OCI-LY3 (cell line): ENCODE results near the gene INTS6.
"Not testable (repeated sequence)": the region's sequence is repeated elsewhere in the genome, so short reads cannot be mapped to it uniquely, and the experiment has no call there.

ENCODE experiments used
- H2AFZ ChIP-seq: fragments of 200-600, 300-600 bp; shearing (Covaris generic); 2 replicates; pipeline ENCODE4 v1.6.0; 2014; ENCODE audit warnings: antibody characterized with exemption, low read depth, low read length
- H3K27ac ChIP-seq: fragments of 200-600, 300-600 bp; sonication (generic); 2 replicates; pipeline ENCODE4 v1.5.1; 2014; ENCODE audit warnings: mild to moderate bottlenecking, low read length, moderate library complexity, mixed read lengths
- H3K27me3 ChIP-seq: fragments of 200-600, 300-600 bp; sonication (generic); 2 replicates; pipeline ENCODE4 v1.6.1; 2014; ENCODE audit warnings: low read depth, low read length, mixed read lengths
- H3K36me3 ChIP-seq: fragments of 200-600, 300-600 bp; sonication (generic); replicated peaks from 2 replicates; pipeline ENCODE3; 2014; ENCODE audit warnings: low read depth, low read length, mixed read lengths
- H3K4me1 ChIP-seq: fragments of 300-600, 200-600 bp; sonication (generic); 2 replicates; pipeline ENCODE4 v1.6.1; 2014; ENCODE audit warnings: low read length, mixed read lengths
- H3K4me2 ChIP-seq: fragments of 200-600, 300-600 bp; sonication (generic); 2 replicates; pipeline ENCODE4 v1.6.1; 2014; ENCODE audit warnings: low read length, mixed read lengths
- H3K4me3 ChIP-seq: fragments of 300-600, 200-600 bp; sonication (generic); 2 replicates; pipeline ENCODE4 v1.5.1; 2014; ENCODE audit warnings: antibody characterized with exemption, mild to moderate bottlenecking, low read length, moderate library complexity
- H3K79me2 ChIP-seq: fragments of 300-600, 200-600 bp; shearing (Covaris generic); 2 replicates; pipeline ENCODE4 v1.6.1; 2014; ENCODE audit warnings: mild to moderate bottlenecking, low read length, mixed read lengths
- H3K9ac ChIP-seq: fragments of 300-600, 200-600 bp; shearing (Covaris generic); 2 replicates; pipeline ENCODE4 v1.6.0; 2014; ENCODE audit warnings: mild to moderate bottlenecking, low read length, moderate library complexity
- H3K9me3 ChIP-seq: fragments of 200-600, 300-600 bp; shearing (Covaris generic); 2 replicates; pipeline ENCODE4 v1.6.1; 2014; ENCODE audit warnings: low read length, mixed read lengths; ENCODE audit not compliant: insufficient read depth
- H4K20me1 ChIP-seq: fragments of 200-600, 300-600 bp; sonication (generic); 2 replicates; pipeline ENCODE4 v1.6.1; 2016; ENCODE audit warnings: low read length, mixed read lengths; ENCODE audit not compliant: insufficient read depth
- CTCF ChIP-seq: fragments of 200-600, 300-600 bp; sonication (generic); IDR thresholded peaks from 2 replicates; pipeline ENCODE4 v1.5.1; 2014; ENCODE audit warnings: antibody characterized with exemption, low read length, low read depth
- EZH2phosphoT487 ChIP-seq: fragments of 200-600 bp; shearing (Covaris generic); IDR thresholded peaks from 2 replicates; pipeline ENCODE4 v1.6.1; 2018; ENCODE audit warnings: antibody characterized with exemption, mixed run types, low read depth

INTS6 gene

GRCh38 chr13:51416107-51416506 lies 36.7 kb downstream of the INTS6 start:
- Histone ChIP-seq H3K79me2 (peaks cover 93% of the 10 kb centered on the region), H3K4me2 (no peak overlapping the region)
- TF ChIP-seq EZH2phosphoT487 (no peak), CTCF (no peak)

GRCh38 chr13:51415339-51415738 lies 37.5 kb downstream of the INTS6 start:
- H3K36me3 ChIP-seq = peaks cover 61% of the 10 kb centered on the region
- not testable (repeated sequence) for H2AFZ ChIP-seq, H3K9ac ChIP-seq, H3K27me3 ChIP-seq, H3K27ac ChIP-seq, H3K4me3 ChIP-seq, H3K4me2 ChIP-seq
- peaks cover 12% of the 10 kb centered on the region; the same call in 1 of the 2 replicates for H3K9me3 ChIP-seq
- peaks cover 91% of the 10 kb centered on the region for H3K79me2 ChIP-seq
- H4K20me1 ChIP-seq = peaks cover 48% of the 10 kb centered on the region
- H3K4me1 ChIP-seq = peaks cover 17% of the 10 kb centered on the region

More at GRCh38 chr13:51416107-51416506, 36.7 kb downstream of the INTS6 start:
- H3K4me3 ChIP-seq = no peak overlapping the region
- H3K36me3 ChIP-seq = peaks cover 67% of the 10 kb centered on the region
- peaks cover 22% of the 10 kb centered on the region for H3K4me1 ChIP-seq
- H3K9me3 ChIP-seq = peaks cover 12% of the 10 kb centered on the region; the same call in 1 of the 2 replicates
- H3K9ac ChIP-seq = no peak overlapping the region
- no peak overlapping the region for H3K27ac ChIP-seq
- no peaks in the 10 kb centered on the region for H3K27me3 ChIP-seq
- peaks cover 54% of the 10 kb centered on the region for H4K20me1 ChIP-seq
- H2AFZ ChIP-seq = no peak overlapping the region

GRCh38 chr13:51412431-51412830 lies 40.4 kb downstream of the INTS6 start:
- peaks cover 12% of the 10 kb centered on the region; the same call in 1 of the 2 replicates for H3K9me3 ChIP-seq
- peaks cover under 1% of the 10 kb centered on the region; the same call in 1 of the 2 replicates for H3K4me1 ChIP-seq
- no peak overlapping the region for H3K9ac ChIP-seq
- H3K27ac ChIP-seq = no peak overlapping the region
- no peaks in the 10 kb centered on the region for H3K27me3 ChIP-seq
- H4K20me1 ChIP-seq = peaks cover 34% of the 10 kb centered on the region
- peaks cover 47% of the 10 kb centered on the region for H3K36me3 ChIP-seq
- H2AFZ ChIP-seq = no peak overlapping the region
- no peak overlapping the region for H3K4me3 ChIP-seq
- peaks cover 92% of the 10 kb centered on the region for H3K79me2 ChIP-seq
- TF ChIP-seq EZH2phosphoT487 (no peak), CTCF (no peak)
- H3K4me2 ChIP-seq = no peak overlapping the region

GRCh38 chr13:51405176-51405575 lies 47.7 kb downstream of the INTS6 start:
- peaks cover 97% of the 10 kb centered on the region for H3K79me2 ChIP-seq
- no peaks in the 10 kb centered on the region for H3K27me3 ChIP-seq
- H3K36me3 ChIP-seq = peaks cover 63% of the 10 kb centered on the region
- no peak overlapping the region for H3K9ac ChIP-seq
- no peaks in the 10 kb centered on the region for H3K9me3 ChIP-seq
- peaks cover 60% of the 10 kb centered on the region for H4K20me1 ChIP-seq
- H3K27ac ChIP-seq = no peak overlapping the region
- H3K4me1 ChIP-seq = peaks cover 5% of the 10 kb centered on the region
- no peak overlapping the region for H3K4me3 ChIP-seq
- H3K4me2 ChIP-seq = no peak overlapping the region
- no peak for TF ChIP-seq CTCF
- TF ChIP-seq EZH2phosphoT487 = no peak
- no peak overlapping the region for H2AFZ ChIP-seq
